Glutamatergic neuron (in vitro differentiated cells): ENCODE data around the gene CEACAM8. TPM values are rescaled to one million over a fixed set of nuclear protein-coding genes. Genes with fewer than 3 reads are reported as not detected.
"Not testable (repeated sequence)": the region's sequence is repeated elsewhere in the genome, so short reads cannot be mapped to it uniquely, and the experiment has no call there.

ENCODE experiments used
- DNase-seq: peaks from one replicate; pipeline ENCODE4 v3.0.0; 2022
- H3K27ac Mint-ChIP-seq: one replicate; pipeline ENCODE4 v1.8.0; 2020; ENCODE audit warnings: mild to moderate bottlenecking, mixed read lengths, inconsistent platforms; ENCODE audit not compliant: unreplicated experiment
- H3K27me3 Mint-ChIP-seq: one replicate; pipeline ENCODE4 v1.8.0; 2020; ENCODE audit warnings: mild to moderate bottlenecking, moderate library complexity, mixed read lengths, inconsistent platforms; ENCODE audit not compliant: unreplicated experiment
- H3K36me3 Mint-ChIP-seq: one replicate; pipeline ENCODE4 v1.8.0; 2020; ENCODE audit warnings: mild to moderate bottlenecking, mixed read lengths, inconsistent platforms; ENCODE audit not compliant: unreplicated experiment
- H3K4me1 Mint-ChIP-seq: one replicate; pipeline ENCODE4 v1.8.0; 2020; ENCODE audit warnings: mild to moderate bottlenecking, low read depth, mixed read lengths, inconsistent platforms; ENCODE audit not compliant: unreplicated experiment
- H3K4me3 Mint-ChIP-seq: one replicate; pipeline ENCODE4 v1.8.0; 2020; ENCODE audit warnings: mild to moderate bottlenecking, mixed read lengths, inconsistent platforms; ENCODE audit not compliant: unreplicated experiment
- H3K9me3 Mint-ChIP-seq: one replicate; pipeline ENCODE4 v1.8.0; 2020; ENCODE audit warnings: mild to moderate bottlenecking, moderate library complexity, mixed read lengths, inconsistent platforms; ENCODE audit not compliant: unreplicated experiment
- total RNA-seq: library from RNA; stranded (reverse); fragmentation: NEBNext Ultra II Directional; extraction: Animal tissue kit (Norgen Biotek cat#: 25700); gene quantifications from one replicate; pipeline ENCODE4 v1.2.1, GENCODE V29; 2021; ENCODE audit not compliant: unreplicated experiment
- TF ChIP-seq, protein P1 (sequence below): fragments of 200-600 bp; sonication (generic); IDR thresholded peaks from one replicate; pipeline ENCODE4 v1.5.0; 2021; ENCODE audit not compliant: partially characterized antibody, unreplicated experiment

Gene CEACAM8
- total RNA-seq, 1 donor from 2014 or later = not detected

- Mint-ChIP-seq H3K27ac (no peak overlapping the region), H3K9me3 (peaks cover 4% of the 10 kb centered on the region), H3K4me3 (no peak overlapping the region), H3K36me3 (peaks cover 4% of the 10 kb centered on the region), H3K27me3 (peaks cover 7% of the 10 kb centered on the region), H3K4me1 (no peaks in the 10 kb centered on the region)
- no peak for DNase-seq
- TF ChIP-seq, protein P1, sequence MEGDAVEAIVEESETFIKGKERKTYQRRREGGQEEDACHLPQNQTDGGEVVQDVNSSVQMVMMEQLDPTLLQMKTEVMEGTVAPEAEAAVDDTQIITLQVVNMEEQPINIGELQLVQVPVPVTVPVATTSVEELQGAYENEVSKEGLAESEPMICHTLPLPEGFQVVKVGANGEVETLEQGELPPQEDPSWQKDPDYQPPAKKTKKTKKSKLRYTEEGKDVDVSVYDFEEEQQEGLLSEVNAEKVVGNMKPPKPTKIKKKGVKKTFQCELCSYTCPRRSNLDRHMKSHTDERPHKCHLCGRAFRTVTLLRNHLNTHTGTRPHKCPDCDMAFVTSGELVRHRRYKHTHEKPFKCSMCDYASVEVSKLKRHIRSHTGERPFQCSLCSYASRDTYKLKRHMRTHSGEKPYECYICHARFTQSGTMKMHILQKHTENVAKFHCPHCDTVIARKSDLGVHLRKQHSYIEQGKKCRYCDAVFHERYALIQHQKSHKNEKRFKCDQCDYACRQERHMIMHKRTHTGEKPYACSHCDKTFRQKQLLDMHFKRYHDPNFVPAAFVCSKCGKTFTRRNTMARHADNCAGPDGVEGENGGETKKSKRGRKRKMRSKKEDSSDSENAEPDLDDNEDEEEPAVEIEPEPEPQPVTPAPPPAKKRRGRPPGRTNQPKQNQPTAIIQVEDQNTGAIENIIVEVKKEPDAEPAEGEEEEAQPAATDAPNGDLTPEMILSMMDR = no peak
These were observed 33.9 kb upstream of the CEACAM8 start for GRCh38 chr19:42628411-42629140.

- DNase-seq = no peak
- Mint-ChIP-seq H3K4me3 (no peak overlapping the region), H3K9me3 (peaks cover 4% of the 10 kb centered on the region), H3K4me1 (no peaks in the 10 kb centered on the region), H3K36me3 (peaks cover 4% of the 10 kb centered on the region), H3K27ac (no peak overlapping the region), H3K27me3 (peaks cover 5% of the 10 kb centered on the region)
- TF ChIP-seq, protein P1 = no peak
These were observed 33.2 kb upstream of the CEACAM8 start for GRCh38 chr19:42627916-42628315.

GRCh38 chr19:42626181-42626580 is 31.5 kb upstream of the CEACAM8 start:
- Mint-ChIP-seq H3K4me3 (no peak overlapping the region), H3K4me1 (no peaks in the 10 kb centered on the region), H3K36me3 (peaks cover 4% of the 10 kb centered on the region), H3K27ac (no peak overlapping the region), H3K9me3 (peaks cover 2% of the 10 kb centered on the region), H3K27me3 (peaks cover 1% of the 10 kb centered on the region)
- no peak for DNase-seq
- TF ChIP-seq, protein P1 = no peak

GRCh38 chr19:42619271-42619670 is 24.5 kb upstream of the CEACAM8 start:
- Mint-ChIP-seq H3K27me3 (peaks cover 1% of the 10 kb centered on the region), H3K27ac (no peak overlapping the region), H3K4me3 (no peak overlapping the region), H3K9me3 (no peaks in the 10 kb centered on the region), H3K4me1 (no peaks in the 10 kb centered on the region), H3K36me3 (no peaks in the 10 kb centered on the region)
- no peak for DNase-seq
- TF ChIP-seq, protein P1 = no peak

- TF ChIP-seq, protein P1 = no peak
- no peaks in the 10 kb centered on the region for H3K27me3 Mint-ChIP-seq
- no peak overlapping the region for H3K4me3 Mint-ChIP-seq
- no peaks in the 10 kb centered on the region for H3K9me3 Mint-ChIP-seq
- peaks cover 5% of the 10 kb centered on the region for H3K36me3 Mint-ChIP-seq
- DNase-seq = no peak
- no peak overlapping the region for H3K27ac Mint-ChIP-seq
- no peaks in the 10 kb centered on the region for H3K4me1 Mint-ChIP-seq
These were observed 18.9 kb upstream of the CEACAM8 start for GRCh38 chr19:42613666-42614065.

- H3K27ac Mint-ChIP-seq, DNase-seq, H3K9me3 Mint-ChIP-seq, H3K4me3 Mint-ChIP-seq, H3K27me3 Mint-ChIP-seq, H3K4me1 Mint-ChIP-seq, H3K36me3 Mint-ChIP-seq: not testable (repeated sequence)
These were observed 15.7 kb upstream of the CEACAM8 start for GRCh38 chr19:42610401-42610915.
